Measurements from ENCODE around the gene TULP4. TPM values are rescaled to one million over a fixed set of nuclear protein-coding genes. Genes with fewer than 3 reads are reported as not detected.

The TULP4 gene
- polyA plus RNA-seq, 2 of the 4 experiments (the other 2 are of a cell fraction) = 5.0 to 10.6 TPM

DNA sequence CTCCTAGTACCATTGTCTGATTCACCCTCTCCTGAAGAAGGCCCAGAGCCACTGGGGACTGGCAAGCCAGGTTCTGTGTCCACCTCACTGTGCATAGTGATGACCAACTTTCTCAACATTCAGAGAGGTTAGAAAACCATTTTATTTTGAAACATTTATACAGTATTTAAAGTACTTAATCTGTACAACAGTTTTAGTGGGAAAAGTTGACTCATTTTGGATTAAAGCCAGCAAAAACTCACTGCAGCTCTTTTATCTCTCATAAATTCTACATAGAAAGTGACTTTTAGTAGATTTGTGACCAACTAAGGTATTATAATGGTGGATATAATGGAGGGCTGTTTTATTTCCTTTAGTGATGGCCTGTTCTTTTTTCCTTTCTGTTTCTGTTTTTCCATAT is 9.7 kb downstream of the TULP4 start:
- H3K4me3 ChIP-seq = no peak overlapping the region
- POLR2A ChIA-PET = interaction anchor here (0.6 kb wide), 1 partner anchor 184 kb away, joined by 9 read pairs; no protein-coding TSS in a partner anchor
- ATAC-seq (no peak), FAIRE-seq (no peak), DNase-seq (ENCODE audit: low read depth in 1 of 2, low spot score in 1 of 2) (no peak)
- TF ChIP-seq, protein P1, sequence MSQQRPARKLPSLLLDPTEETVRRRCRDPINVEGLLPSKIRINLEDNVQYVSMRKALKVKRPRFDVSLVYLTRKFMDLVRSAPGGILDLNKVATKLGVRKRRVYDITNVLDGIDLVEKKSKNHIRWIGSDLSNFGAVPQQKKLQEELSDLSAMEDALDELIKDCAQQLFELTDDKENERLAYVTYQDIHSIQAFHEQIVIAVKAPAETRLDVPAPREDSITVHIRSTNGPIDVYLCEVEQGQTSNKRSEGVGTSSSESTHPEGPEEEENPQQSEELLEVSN (IDR thresholded peaks at IDR 0.05; ENCODE audit: borderline replicate concordance, low read depth) = no peak
- TF ChIP-seq GATA3 (IDR thresholded peaks at IDR 0.05; ENCODE audit: borderline replicate concordance) (no peak), FOSL2 (IDR thresholded peaks at IDR 0.05) (no peak), FOSL2 (CRISPR knock-in tag; IDR thresholded peaks at IDR 0.05) (no peak), FOSB (CRISPR knock-in tag; IDR thresholded peaks at IDR 0.05) (no peak), NFE2L2 (conservative IDR thresholded peaks at IDR 0.05; ENCODE audit: low read length) (no peak), SREBF2 (IDR thresholded peaks at IDR 0.05) (no peak), RNF2 (IDR thresholded peaks at IDR 0.05; ENCODE audit: borderline replicate concordance, low read depth) (no peak), ZFP36 (IDR thresholded peaks at IDR 0.05; ENCODE audit: borderline replicate concordance, partially characterized antibody) (no peak)
- TF ChIP-seq, protein P2, sequence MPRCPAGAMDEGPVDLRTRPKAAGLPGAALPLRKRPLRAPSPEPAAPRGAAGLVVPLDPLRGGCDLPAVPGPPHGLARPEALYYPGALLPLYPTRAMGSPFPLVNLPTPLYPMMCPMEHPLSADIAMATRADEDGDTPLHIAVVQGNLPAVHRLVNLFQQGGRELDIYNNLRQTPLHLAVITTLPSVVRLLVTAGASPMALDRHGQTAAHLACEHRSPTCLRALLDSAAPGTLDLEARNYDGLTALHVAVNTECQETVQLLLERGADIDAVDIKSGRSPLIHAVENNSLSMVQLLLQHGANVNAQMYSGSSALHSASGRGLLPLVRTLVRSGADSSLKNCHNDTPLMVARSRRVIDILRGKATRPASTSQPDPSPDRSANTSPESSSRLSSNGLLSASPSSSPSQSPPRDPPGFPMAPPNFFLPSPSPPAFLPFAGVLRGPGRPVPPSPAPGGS (IDR thresholded peaks at IDR 0.05) = no peak
- peak overlapping the region; percentile 72; the same call in 2 of the 3 replicates for H3K4me2 ChIP-seq
- H3K9me3 ChIP-seq = no peaks in the 10 kb centered on the region
- peaks cover 30% of the 10 kb centered on the region for H3K4me1 ChIP-seq
- CTCF ChIA-PET = no interaction called here
- peak overlapping the region in 1 of 2 experiments; percentile 45; a peak in 1 of 6 replicates for H3K27ac ChIP-seq

DNA sequence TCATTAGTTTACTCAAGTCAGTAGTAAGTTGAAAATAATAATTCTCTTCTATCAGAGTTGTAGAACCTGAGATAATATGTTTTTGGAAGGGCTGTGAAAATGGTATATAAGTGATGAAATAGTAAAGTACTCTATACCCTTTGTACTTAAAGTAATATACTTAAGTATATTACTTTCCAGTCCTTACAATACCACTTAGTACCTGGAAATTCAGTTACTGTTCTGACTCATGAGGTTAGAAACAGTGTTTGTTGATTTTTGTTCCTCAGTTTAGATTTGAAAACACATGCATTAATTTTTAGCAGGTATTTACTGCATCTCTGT is 10.1 kb downstream of the TULP4 start:
- ATAC-seq (no peak), FAIRE-seq (no peak), DNase-seq (ENCODE audit: low read depth in 1 of 2, low spot score in 1 of 2) (no peak)
- ChIA-PET POLR2A (no interaction called here), CTCF (no interaction called here)
- H3K27ac ChIP-seq = peak overlapping the region; percentile 22 to 74; a peak in 4 of 6 replicates
- peaks cover 30% of the 10 kb centered on the region for H3K4me1 ChIP-seq
- no peak overlapping the region for H3K4me3 ChIP-seq
- peak overlapping the region; percentile 72 for H3K4me2 ChIP-seq
- no peak for TF ChIP-seq HOXA7 (CRISPR knock-in tag; IDR thresholded peaks at IDR 0.05)
- TF ChIP-seq CEBPB (IDR thresholded peaks at IDR 0.05) = no peak
- no peak for TF ChIP-seq CHD4 (IDR thresholded peaks at IDR 0.05; ENCODE audit: borderline replicate concordance)
- TF ChIP-seq, protein P3, sequence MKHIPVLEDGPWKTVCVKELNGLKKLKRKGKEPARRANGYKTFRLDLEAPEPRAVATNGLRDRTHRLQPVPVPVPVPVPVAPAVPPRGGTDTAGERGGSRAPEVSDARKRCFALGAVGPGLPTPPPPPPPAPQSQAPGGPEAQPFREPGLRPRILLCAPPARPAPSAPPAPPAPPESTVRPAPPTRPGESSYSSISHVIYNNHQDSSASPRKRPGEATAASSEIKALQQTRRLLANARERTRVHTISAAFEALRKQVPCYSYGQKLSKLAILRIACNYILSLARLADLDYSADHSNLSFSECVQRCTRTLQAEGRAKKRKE (CRISPR knock-in tag; IDR thresholded peaks at IDR 0.05; ENCODE audit: low read depth) = no peak
- TF ChIP-seq NFE2L2 (conservative IDR thresholded peaks at IDR 0.05; ENCODE audit: low read length) = no peak
- TF ChIP-seq, protein P4, sequence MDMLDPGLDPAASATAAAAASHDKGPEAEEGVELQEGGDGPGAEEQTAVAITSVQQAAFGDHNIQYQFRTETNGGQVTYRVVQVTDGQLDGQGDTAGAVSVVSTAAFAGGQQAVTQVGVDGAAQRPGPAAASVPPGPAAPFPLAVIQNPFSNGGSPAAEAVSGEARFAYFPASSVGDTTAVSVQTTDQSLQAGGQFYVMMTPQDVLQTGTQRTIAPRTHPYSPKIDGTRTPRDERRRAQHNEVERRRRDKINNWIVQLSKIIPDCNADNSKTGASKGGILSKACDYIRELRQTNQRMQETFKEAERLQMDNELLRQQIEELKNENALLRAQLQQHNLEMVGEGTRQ (IDR thresholded peaks at IDR 0.05) = no peak
- TF ChIP-seq RFX5 (IDR thresholded peaks at IDR 0.05) = no peak
- TF ChIP-seq, protein P5, sequence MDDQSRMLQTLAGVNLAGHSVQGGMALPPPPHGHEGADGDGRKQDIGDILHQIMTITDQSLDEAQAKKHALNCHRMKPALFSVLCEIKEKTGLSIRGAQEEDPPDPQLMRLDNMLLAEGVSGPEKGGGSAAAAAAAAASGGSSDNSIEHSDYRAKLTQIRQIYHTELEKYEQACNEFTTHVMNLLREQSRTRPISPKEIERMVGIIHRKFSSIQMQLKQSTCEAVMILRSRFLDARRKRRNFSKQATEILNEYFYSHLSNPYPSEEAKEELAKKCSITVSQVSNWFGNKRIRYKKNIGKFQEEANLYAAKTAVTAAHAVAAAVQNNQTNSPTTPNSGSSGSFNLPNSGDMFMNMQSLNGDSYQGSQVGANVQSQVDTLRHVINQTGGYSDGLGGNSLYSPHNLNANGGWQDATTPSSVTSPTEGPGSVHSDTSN (IDR thresholded peaks at IDR 0.05) = no peak
- TF ChIP-seq TP53 (CRISPR knock-in tag; IDR thresholded peaks at IDR 0.05) = no peak
- no peak for TF ChIP-seq ZFP36 (IDR thresholded peaks at IDR 0.05; ENCODE audit: borderline replicate concordance, partially characterized antibody)
- TF ChIP-seq, protein P6, sequence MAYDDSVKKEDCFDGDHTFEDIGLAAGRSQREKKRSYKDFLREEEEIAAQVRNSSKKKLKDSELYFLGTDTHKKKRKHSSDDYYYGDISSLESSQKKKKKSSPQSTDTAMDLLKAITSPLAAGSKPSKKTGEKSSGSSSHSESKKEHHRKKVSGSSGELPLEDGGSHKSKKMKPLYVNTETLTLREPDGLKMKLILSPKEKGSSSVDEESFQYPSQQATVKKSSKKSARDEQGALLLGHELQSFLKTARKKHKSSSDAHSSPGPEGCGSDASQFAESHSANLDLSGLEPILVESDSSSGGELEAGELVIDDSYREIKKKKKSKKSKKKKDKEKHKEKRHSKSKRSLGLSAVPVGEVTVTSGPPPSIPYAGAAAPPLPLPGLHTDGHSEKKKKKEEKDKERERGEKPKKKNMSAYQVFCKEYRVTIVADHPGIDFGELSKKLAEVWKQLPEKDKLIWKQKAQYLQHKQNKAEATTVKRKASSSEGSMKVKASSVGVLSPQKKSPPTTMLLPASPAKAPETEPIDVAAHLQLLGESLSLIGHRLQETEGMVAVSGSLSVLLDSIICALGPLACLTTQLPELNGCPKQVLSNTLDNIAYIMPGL (CRISPR knock-in tag; IDR thresholded peaks at IDR 0.05; ENCODE audit: borderline replicate concordance) = no peak
- TF ChIP-seq MAFK (IDR thresholded peaks at IDR 0.05; ENCODE audit: partially characterized antibody) = no peak
- no peak for TF ChIP-seq KDM5A (IDR thresholded peaks at IDR 0.05)
- H3K9me3 ChIP-seq = no peaks in the 10 kb centered on the region
